ENCODE results near the gene NCAPH2.

Gene NCAPH2

GRCh38 chr22:50573491-50574382 is 65.7 kb downstream of the NCAPH2 start:
- no peak for DNase-seq (ENCODE audit: low spot score)

DNA sequence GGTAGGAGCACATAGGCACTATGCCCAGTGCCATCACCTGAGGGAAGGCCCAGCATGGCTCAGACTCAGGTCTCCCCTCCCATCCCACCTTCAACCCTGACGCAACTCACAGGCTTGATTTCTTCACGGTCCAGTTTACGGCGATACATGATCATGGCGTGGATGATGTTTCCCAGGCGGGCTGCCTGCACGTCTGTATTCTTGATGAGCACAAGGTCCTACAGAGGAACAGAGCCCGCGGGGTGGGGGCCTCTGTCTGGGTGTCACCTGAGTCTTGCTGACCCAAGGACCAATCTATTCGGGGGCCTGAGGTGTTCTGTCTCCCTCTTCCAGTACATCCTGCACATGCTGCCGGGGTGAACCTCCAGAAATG is 66.3 kb downstream of the NCAPH2 start:
- DNase-seq (ENCODE audit: low spot score), result no peak
